ENCODE measurements around the gene APRT.
A peak's percentile ranks its signal among the peaks of the same experiment; 100 is the strongest.
"Not testable (repeated sequence)": the region's sequence is repeated elsewhere in the genome, so short reads cannot be mapped to it uniquely, and the experiment has no call there.

Gene APRT

DNA sequence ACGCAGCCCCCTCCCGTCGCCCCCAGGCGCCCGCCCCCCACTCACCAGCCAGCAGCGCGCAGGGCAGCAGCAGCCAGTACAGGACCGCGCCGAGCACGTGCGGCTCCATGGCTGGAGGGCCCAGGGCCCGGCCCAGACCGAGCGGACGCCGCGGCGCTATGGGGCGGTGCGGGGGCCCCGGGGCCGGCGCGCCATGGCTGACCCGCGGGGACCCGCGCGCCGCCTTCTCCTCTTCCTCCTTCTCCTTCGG, 26.9 kb downstream of the APRT start:
- DNase-seq, result no peak

DNA sequence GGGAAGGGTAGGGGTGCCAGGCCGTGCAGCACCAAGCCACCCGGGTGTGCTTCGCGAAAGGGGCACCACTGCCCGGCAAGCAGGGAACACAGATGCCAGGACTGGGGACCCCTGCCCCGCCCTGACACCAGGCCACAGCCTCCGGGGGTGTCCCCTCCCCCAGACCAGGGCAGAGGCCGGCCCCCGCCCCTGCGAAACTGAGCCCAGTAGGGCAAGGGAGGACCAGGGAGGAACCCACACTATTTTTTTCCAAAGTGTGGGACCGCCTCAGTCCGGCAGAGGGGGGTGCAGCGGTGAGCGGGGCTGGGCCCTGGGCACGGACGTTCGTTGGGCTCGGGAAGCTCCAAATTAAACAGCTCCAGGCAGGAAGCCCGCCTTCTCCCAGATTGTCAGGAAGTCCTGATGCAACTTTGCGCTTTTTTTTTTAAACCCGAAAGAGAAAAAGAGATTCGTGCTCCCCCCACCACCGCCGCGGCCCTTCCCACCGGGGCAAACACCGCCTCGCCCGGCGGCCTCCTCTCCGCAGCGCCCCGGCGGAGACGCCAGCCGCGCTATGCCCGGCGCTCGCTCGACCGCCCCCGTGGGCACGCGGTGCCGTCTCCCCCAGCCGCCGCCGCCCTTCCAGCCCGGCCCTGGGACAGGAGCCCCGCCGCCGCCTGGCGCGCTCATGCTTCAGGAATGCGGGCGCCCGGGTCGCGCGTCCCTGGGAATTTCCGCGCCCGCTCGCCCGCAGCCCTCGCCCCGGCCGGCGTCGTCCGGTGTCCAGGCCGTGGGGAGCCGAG, 27.5 kb downstream of the APRT start:
- peak in 1 of 4 experiments; percentile 30 for DNase-seq

GRCh38 chr16:88783391-88784073, 28.2 kb downstream of the APRT start:
- DNase-seq, result no peak

DNA sequence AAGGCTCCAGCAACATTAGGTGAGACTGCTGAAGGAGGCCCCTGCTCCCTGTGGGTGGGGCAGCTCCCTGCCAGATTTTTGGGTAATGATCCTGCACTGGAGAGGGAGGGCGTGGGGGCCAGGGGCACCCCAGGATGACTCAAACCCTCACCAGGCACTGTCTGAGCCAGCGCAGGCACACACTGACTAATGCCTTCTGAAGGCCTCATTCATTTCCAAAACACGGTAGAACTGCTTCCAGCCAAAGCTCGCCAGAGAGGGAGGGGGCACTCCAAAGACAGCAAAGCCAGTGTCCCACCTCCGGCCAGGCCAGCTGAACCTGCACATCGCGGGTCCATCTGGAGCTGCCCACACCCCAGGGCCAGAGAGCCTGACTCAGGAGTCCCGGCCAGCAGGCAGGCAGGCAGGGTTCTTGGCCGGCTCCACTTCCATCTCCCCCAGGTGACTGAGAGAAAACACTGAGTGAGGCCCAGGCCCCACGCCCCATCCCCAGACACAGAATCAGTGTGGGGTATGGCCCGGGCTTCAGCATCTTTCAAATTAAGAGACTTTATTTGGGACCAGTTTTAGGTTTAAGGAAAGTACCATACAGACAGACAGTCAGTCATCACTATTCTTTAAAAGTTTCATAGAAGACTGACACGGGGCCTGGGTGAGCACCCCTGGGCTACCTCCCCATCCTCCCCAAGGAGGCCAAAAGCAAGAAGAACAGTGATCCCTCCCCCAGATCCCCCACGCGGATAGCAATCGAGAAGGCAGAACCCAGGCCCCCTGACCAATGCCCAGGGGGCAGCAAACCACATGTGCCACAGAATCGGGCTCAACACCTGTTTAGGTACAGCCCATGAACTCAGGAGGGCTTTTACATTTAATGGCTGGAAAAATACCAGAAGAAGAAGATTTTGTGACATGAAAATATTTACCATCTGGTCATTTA, 29.0 kb downstream of the APRT start:
- DNase-seq, result peak in 2 of 4 experiments; percentile 49 to 54

- DNase-seq, result peak; percentile 45 to 64 (median 50)
These were observed 30.3 kb downstream of the APRT start for GRCh38 chr16:88781140-88782077.

- DNase-seq, result no peak
These were observed 31.3 kb downstream of the APRT start for GRCh38 chr16:88780142-88781062.

DNA sequence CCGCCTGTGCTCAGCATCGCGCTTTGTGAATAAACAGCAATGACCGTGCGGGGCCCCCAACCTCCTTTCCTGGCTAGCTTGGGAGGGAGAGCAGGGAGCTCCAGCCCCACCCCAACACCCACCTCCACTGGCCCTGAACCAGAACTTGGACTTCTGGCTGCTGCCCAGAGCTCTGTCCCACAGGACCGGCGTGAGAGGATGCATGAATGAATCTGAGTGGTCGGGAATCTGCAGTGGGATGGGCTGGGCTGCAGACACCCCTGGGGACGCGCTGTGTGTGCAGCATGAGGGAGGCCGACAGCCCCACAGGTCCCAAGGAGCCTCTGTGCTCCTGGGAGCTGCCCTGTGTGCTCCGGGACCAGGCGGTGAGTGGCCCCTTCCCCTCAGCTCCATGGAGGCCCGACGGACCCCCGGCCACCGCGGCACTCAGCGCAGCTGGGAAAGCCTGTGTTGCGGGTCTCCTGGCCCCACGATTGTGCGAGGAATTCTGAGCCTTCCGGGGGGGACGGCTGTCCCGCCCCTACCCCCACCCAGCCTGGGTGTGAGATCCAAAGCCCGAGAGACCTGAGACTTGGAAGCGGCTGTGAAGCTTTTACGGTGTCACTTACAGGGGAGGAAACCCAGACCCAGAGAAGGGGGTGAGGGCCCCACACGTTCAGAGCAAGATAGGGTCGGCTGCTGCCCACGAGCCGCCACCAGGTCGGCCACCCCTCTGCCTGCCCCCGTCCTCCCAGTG, 32.2 kb downstream of the APRT start:
- no peak for DNase-seq

DNA sequence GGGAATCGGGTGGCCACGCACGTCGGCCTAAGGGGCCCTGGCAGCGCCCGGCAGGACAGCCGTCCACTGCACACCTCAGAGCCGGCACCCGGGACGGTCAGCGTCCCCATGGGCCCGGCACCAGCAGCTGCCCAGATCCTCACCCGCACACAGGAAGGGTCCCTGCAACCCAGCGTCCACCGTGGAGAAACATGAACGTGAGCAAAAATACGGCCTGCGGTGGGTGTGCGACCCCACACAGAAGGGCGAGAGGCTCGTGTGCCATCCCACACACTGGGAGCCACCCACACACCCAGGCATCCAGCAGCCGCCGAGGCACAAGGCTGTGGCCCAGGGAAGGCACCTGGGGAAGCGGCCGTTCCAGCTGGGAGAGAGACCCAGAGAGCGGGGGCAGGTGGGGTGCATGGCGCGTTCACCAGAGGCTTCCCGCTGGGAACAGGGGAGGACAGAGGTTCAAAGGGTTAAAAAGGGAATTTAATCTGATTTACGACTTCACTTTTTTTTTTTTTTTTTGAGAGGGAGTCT, 33.1 kb downstream of the APRT start:
- DNase-seq, result no peak

- DNase-seq, result no peak
These were observed 33.5 kb downstream of the APRT start for GRCh38 chr16:88778271-88778525.

DNA sequence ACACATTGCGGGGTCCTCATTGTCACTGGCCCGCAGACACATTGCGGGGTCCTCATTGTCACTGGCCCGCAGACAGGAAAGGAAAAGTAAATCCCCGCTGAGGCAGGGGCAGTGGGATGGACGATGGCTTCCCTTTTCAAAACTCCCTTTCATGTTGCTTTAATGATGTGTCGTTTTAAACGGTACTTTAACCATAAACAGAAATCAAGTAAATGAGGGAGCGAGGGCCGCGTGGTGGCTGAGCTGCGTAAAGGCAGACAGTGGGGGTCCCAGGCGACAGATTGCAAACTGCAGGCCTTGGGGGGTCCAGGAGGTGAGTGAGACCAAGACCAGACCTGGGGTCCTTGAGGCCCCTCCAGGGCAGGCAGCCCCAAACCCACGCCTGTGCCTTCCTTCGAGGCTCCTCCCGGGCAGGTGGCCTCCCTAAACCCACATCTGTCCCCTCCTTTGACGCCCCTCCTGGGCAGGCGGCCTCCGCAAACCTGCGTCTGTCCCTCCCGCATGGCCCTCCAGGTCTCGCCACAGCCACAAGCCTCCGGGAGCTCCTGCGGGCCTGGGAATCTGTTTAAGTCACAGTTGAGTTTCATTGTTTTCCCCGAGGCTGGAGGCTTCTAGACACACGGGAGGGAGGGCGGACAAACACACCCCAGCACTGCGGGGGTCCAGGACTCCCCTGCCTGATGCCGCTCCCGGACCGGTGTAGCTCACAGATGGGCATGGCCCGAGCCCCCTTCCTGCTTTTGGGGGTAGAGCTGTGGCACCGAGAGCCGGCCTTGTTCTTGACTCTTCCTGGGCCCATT, 34.1 kb downstream of the APRT start:
- DNase-seq, result no peak

GRCh38 chr16:88775825-88776224, 35.9 kb downstream of the APRT start:
- DNase-seq, result no peak

GRCh38 chr16:88774544-88775393, 37.0 kb downstream of the APRT start:
- DNase-seq, result no peak

GRCh38 chr16:88773812-88774291, 37.9 kb downstream of the APRT start:
- no peak for DNase-seq

GRCh38 chr16:88772871-88773811, 38.6 kb downstream of the APRT start:
- DNase-seq, result no peak

GRCh38 chr16:88771781-88772180, 39.9 kb downstream of the APRT start:
- DNase-seq, result not testable (repeated sequence)

DNA sequence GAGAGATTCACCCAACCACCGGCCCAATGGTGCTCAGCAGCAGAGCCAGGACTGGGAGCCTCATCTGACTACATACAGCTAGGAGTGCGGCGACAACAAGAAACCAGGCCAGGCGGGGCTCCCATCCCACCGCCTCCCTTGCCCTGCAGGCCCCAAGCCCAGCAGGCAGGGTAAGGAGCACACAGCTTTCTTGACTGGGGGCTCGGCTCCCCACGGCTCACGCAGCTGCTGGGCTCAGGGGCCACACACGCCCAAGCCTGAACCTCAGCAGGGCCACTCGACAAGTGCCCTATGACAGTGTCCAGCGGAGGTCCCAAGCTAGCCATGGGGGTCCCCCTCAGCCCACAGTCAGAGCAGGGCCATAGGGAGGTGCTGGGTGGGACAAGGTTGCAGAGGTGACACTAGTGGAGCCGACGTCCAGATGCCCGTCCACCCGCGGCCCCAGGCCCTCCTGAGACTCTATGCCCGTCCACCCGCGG, 40.4 kb downstream of the APRT start:
- no peak for DNase-seq

Data from activated CD4-positive, CD25-positive, alpha-beta regulatory T cell (primary cell).